HG03175 (cell line): ENCODE data around the gene SDCCAG8.

ENCODE experiments used
- ATAC-seq: cut with Tn5 transposase; IDR thresholded peaks from one replicate; pipeline ENCODE4 v1.9.1; 2021; ENCODE audit warnings: mild to moderate bottlenecking, moderate library complexity; ENCODE audit not compliant: unreplicated experiment

SDCCAG8 gene

DNA sequence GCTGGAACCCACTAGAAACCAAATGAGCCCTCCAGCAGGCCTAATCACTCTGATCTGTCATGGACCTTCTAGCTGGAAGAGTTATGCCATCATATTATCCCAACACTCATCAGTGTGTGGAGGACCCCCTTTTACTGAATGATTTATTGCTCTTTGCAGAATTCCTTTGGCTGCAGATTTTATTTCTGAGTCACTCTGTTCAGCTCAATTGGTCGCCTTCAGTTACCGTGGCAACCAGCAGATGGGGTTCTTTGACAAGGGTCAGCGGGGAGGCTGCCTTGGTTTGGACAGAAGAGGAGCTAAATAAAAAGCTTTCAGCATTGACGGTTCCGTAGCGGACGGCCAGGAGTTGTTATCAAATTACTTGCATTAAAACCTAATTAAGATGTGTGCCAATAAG, 220.1 kb downstream of the SDCCAG8 start:
- ATAC-seq, result no peak

DNA sequence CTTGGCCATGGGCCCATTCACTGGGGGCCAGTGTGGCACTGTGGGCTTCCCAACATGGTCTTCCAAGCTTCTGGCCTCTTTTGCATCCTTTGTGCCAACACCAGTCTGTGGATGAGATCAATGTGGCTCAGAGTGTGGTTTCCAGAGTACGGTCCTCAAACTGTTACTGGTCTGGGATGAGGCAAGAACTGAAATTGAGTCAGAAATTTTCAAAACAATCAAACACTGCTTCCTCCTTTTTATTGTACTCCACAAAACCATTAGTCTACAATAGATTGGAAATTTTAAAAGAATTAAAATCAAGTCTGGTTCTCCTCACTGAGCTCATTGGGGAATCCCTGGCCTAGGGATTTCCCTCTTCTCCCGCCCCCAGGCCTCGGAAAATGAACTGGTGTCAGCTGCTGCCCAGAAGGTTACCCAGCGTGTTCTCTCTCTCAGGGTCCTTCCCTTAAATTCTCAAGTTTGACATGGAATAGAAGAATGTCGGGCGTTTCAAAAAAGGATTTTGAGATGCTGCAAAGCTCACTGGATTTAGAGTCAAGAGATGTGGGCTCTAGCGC, 222.0 kb downstream of the SDCCAG8 start:
- no peak for ATAC-seq

DNA sequence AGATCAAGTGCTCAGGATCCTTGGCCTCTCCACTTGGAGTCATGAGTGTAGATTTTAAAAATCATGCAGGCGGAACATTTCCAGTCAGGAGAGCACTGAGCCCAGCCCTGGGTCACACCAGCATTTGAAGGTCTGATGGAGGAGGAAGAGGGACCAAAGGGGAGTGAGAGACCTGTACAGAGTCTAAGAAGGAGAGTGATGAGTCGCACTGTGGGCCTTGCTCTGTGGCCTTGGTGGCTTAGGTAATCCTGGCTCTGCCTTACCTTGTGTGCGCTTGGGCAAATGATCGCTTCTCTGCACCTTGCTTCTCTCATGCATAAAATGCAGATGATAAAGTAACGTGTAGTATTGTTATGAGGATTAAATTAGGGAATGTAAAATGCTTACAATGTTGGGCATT, 225.3 kb downstream of the SDCCAG8 start:
- ATAC-seq, result no peak

DNA sequence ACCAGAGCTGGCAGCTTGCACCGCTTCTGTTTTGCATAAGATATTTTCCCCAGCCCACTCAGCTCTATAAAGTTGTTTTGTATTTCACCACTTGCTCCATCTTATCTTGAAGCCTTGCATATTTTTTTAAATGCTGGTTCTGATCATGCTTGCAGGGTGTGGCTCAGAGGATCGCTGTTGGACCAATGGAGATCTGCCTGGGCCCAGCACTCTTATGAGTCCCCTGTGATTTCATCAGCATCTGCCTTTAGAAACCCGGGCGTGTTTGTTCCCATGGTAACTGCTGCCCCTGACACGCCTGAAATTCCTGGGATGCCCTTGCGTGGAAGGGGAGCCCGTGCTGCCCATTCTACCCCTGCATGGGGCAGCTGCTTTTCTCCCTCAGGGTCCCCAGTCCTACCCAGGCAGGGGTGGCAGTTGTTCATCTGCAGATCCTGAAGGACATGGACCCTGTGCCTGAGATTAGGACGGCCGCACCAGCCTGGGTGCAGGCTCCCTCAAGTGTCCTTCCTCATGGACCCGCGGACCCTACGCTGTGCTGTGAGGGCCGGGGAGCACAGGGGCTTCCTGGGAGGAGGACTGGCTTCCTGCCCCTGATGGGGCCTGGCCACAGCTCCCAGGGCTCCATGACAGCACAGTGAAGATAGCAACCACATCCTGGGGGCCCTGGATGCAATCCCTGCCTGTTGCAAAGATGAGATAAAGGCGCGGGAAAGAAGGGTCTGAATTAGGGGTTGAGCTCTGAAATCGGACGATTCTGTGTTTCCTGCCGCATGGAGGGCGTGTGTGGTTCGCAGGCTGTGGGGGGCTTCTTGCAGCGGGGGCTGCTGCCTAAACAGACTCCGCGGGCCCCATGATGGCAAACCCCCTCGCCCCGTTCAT, 226.5 kb downstream of the SDCCAG8 start:
- ATAC-seq, result no peak

DNA sequence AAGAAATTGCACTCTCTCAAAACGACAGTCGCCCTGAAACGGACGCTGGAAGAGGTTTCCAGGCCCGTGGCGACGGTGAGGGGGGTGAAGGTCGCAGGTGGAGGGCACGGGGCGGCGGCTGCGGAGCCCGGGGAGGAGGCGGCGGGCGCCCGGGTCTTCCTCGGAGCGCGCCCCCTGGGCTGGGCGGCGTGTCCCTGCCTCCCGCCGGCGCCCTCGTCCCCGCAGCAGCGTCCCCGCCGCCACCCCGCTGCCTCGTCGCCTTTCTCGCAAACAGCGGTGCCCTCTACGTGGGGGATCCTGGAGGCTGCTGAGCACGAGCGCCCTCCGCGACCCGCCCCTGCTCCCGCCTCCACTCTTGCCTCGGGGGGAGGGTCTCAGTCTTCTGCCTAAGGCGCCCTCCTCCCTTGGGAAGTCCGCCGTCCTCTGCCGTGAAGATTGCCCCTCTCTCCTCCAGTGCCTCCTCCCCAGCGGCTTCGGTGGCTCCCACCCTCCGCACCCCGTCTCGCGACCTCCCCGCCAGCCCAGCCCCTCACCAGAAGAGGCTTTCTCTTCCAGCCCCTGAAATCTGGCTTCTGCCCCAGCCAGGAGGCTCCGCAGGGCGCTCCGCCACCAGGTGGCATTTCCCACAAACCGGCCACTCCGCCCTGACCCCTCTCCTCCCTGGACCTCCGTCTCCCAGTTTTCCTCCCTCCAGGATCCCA, 227.4 kb downstream of the SDCCAG8 start:
- ATAC-seq, result no peak

DNA sequence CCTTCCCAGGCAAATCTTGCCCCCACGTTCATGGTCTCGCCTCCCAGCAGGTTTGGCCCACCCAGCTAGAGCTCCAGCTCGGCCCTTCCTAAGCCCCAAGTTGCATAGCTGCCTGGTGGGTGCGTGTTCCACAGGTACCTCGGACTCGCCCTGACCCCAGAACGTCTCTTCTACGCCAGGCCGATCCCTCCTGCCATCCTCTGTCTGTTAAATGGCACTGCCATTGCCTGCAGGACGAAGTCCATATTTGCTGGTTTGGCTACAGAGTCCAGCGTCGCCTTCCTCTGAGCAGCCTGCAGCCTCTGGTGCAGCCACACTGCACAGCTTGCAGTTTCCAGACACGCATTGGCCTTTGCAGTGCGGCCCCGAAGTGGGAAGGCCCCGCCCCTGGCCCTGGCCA, 228.1 kb downstream of the SDCCAG8 start:
- no peak for ATAC-seq

DNA sequence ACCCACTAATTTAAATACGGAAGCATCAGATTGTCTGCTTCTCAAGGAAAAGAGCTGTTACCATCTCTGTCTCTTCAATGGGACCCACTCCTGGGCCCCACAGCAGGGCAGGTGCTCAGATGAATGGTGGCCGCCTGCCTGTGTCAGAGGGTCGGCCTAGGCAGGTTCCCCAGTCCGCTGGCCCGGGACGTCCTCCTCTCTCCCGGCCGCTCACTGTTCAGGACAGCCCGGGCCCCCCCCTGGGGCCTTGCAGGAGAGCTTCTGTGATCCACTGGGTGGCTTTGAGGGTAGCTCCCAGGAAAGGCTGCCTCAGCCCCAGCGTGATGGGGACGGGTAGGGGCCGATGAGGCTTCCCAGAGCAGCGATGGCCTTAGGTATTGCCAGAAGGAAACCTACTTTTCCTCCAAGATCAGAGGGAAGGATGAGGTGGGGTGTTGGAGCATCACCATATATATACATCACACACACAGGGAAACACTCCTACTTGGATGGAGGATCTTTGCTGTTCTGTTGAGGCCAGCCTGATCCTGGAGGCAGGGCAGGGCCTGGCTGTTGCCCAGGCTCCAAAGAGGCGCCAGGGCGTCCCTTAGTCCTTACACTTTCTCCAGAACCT, 231.3 kb downstream of the SDCCAG8 start:
- no peak for ATAC-seq

DNA sequence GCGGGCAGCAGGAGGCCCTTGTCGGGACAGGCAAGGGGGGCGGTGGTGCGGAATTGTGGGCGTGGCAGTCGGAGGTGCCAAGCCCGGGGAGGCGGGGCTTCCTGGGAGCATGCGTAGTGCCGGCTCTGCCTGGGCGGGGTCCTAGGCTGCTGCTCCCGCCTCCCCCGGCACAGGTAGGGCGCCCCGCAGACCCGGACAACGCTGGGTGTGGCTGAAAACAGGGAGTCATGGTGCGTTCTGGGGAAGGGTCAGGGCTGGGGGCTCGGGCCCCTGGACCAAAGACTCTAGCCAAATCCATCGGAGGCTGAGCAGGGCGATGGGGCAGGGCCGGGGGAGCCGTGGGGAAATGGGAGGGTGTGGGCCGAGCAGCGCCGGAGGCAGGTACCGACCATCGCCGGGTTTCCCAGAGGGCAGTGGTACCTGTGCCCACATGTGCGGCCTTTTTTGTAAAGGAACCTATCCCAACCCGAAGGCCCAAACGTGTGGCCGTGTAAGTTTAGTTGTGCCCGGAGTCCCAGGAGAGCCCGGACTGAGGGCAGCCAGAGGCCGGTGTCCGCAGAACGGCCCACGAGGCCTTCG, 231.9 kb downstream of the SDCCAG8 start:
- ATAC-seq, result no peak

DNA sequence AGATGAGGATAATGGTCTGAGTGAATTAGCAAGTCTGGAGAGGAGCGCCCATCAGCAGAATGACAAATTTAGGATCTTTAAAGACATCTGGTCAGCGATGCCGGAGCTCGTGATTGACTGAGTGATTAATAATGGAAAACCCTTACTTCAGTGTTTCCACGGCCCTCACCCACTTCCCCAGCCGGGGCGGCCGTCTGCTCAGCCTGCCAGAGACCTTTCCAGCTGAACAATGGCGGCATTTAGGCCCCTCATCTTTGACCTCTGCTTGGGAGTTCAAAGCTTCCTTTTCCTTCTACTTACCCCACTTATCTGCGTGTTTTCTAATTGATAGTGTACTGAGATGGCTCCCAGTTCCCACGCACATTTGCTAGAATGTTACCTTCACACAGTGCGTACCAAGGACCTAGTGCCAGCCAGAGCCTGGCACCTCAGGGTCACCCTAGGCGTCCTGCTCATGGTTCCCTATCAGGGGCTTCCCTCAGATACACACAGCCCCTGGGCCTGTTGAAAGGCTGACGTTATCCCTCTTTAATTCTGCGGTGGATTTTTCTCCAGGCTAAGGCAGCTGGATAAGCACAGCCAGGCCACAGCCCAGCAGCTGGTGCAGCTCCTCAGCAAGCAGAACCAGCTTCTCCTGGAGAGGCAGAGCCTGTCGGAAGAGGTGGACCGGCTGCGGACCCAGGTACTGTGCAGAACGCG, 232.8 kb downstream of the SDCCAG8 start:
- no peak for ATAC-seq

DNA sequence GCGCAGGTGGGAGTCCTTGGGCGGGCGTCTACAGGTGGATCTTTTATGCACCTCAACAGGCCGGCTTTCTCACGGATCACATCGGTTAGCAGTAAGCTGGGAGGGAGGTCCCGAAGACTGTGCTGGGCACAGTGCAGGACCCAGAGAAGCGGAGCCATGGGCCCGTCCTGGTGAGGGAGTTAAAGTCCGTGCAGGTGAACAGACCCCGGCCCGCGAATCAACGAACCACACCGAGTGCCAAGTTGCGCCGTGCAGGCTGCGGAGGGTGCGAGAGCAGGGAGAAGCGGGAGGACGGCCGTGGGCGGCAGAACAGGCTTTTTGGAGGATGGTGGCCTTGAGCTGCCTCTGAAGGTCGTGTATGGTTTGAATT, 233.3 kb downstream of the SDCCAG8 start:
- ATAC-seq, result no peak

DNA sequence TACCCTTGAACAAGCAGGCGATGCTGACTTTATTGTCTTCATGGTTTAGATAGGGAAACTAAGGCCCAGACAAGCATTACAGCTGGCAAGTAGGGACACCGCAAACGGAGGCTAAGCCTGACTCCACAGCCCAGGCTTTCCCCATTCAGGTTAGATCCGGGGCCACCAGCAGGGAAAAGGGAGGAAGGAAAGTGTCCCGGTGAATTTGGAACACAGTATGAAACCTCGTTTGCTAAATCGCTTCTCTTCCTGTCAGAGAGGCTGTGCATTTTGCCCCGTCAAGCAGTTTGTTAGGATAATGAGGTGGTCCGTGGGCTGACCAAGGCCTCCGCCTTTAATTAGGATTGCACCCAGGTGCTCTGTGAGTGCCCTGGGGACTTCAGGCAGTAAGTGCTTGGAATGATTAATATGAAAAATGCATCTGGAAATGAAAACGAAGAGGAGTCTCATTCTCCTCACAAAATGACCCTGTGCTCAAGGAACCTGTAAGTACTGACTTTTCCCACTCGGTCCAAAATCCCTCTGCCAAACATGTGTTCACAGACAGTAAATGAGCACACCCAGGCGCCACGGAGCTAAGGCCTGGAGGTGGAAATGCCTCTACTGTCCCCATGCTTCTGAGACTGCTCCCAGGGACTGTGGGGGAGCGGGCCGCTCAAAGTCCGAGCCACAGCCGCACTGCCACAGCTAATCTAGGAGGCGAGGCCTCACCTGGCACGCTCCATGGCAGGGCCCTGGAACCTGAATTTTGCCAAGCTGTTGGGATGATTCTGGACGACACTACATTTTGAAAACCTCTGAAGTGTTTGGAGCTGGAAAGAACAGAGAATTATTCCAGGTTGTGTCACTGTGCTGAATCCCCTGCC, 234.1 kb downstream of the SDCCAG8 start:
- ATAC-seq, result no peak

DNA sequence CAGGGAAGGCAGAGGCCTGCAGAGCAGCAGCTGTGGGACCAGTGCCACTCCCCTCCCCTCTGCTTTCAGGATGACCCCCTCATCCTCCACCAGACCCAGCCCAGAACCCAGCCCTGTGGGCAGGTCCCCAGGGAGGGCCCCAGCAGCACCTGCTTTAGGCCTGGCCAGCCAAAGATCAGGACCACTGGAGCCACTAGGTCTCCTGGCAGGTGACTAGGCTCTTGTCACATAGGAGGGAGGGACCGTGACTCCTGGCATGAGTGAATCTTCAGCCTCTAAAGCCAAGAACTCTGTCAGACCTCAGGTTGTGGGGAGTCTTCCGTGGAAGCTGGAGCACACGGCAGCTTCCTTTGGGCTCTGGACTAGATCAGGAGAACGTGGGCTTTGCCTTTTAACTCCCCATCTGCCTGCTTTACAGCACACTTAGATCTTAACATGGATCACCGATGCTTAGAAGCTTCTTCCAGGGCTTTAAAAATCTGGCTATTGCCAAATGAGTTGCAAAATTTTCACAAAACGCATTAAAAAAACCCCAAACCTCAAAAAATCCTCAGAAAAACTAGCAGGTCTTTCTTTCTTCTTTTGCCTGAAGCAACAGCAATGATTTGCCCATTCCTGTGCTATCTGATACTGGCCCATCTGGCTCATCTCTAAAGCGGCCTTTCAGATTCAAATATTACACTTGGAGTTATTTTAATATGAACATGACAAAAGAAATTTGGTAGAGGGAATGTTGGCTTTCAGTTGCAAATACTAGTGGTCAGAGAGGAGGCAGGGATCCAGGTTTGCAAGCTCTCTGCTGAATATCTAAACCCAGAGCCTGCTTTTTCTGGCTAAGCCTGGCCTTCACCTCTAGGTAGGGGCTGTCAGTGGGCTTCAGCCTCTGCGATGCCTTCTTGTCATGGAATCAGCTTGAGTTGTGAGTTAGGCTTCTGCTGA, 235.2 kb downstream of the SDCCAG8 start:
- ATAC-seq, result no peak

DNA sequence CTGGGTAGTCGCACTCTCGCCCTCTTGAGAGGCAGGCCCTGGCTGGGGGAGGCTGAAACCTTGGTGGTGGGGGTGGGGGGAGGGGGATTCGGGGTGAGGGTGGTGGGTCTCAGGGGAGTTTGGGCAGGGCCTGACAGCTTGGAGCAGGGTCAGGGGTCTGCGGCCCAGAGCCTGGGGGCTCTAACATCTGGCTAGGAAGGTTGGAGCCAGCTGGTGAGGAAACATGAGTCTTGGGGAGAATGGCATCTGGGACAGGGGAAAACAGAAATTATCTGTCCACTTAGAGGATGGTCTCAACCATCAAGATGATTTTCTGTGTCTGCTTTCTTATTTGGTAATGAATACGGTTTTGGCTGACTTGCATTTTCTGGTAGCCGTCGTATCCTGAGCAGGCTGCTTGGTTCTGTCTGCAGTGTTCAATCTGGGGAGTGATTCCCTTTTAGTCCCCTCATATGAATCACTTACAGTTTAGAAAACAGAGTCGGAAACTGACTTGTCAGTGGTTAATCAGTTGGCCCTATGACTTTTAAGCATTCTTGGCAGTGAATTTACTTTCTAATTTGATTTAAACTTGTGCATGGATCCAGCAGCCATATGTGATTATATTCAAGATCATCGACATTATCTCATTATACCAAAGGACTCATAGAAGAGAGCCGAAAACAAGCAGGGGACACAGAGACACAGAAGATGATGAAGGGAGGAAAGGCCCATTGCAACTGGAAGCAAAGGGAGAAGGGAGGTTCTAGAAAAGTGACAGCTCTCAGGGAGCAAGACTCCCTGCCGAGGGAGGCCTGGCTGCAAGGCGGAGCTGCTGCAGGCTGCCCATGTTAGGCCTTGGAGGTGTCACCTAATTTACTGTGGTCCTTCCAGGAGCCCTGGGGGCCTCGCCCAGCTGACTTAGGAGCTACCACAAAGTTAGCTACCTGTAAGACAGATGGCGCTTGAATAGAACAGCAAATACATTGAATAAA, 237.6 kb downstream of the SDCCAG8 start:
- no peak for ATAC-seq

DNA sequence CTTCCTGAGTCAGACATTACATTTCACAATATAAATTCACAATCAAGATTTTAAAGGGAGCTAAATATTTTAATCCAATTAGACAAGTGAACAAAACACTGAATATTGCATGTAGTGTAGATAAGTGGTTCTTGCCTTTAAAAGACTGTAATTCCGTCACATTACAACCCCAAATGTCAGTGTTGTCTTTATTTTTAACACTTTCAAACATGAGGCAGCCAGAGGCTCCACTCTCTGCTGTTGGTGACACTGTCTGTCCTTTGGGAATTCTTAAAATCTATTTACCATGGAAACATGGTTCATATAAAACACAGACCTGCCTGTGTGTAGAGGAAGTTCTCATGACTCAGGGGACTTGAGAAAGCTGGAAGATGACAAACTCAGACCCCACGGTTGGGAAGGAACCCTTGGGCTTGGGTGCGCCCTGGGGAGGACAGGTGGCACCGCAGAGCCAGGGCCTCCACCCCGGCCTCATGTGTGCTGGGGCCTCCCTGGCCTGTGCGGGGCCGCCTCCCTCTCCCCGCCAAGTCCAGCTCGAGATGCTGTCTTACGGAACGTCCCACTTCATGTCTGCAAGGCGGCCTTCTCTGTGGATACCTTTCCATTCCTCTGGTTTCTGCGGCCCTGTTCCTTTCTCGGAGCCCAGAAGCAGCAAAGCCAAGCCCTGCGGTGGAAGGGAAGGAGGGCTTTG, 239.0 kb downstream of the SDCCAG8 start:
- ATAC-seq, result no peak

DNA sequence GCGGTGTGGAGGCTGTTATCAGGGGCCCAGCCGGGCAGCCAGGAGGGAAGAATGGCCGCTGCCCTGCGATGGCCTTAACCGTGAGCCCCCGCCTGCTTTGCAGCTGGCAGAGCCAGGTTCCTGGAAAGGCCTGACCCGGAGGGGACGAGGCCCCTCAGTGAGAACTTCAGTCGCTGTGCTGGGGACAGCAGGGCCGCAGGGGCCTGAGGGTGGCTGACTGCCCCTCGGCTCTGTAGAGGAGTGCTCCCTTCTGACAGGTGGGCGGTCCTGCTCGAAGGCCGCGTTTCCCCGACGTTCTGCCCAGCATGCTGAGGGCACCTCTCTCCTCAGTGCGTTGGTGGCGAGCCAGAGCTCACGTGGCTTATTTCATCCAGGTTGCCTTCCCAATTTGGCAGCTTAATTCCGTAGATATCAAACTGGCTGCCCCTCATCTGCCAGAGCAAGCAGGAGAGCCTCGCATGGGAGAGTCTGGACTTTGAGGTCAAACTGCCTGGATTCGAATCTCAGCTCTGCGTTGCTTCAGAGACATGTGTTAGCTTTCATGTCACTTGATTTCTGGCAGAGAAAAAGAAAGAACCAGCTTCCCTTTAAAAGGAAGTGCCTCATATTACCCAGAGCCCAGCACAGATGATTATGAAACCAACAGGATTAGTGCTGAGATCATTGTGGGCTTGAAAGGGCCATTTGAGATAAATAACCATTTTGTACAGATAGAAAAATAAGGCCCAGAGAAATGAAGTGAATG, 239.8 kb downstream of the SDCCAG8 start:
- ATAC-seq, result no peak

DNA sequence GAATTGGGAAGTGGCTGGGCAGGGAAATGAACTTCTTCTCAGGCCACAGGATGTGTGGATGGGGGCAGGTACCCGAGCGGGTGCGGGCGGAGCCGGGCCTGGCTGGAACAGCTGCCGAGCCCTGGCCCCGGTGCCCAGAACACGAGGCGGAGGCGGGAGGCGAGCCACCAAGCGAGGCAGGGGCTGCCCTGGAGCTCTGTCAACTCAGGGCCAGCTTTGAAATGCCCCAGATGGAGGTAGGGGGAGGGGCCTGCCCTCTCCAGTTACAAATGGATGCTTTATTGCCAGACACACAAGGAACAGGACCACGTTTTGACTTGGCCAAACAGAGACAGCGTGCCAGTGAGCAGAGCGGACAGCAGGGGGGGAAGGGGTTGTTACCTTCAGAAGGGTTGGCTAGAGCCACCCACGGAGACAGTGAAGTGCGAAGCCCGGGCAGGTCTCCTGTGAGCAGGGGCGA, 240.4 kb downstream of the SDCCAG8 start:
- ATAC-seq, result no peak
